GM12873 (cell line): ENCODE measurements around the gene OSBPL8.

ENCODE experiments used
- CTCF ChIP-seq: IDR thresholded peaks from 2 replicates; pipeline ENCODE4 v1.5.1; 2012; ENCODE audit warnings: low read depth, mild to moderate bottlenecking, moderate library complexity, low read length, control low read depth; ENCODE audit not compliant: insufficient read depth; ENCODE audit errors: missing control alignments

The OSBPL8 gene

GRCh38 chr12:76554405-76555230, 5.0 kb downstream of the OSBPL8 start:
- TF ChIP-seq CTCF, result no peak

- no peak for TF ChIP-seq CTCF
Observed at GRCh38 chr12:76552343-76552938, 7.1 kb downstream of the OSBPL8 start.

GRCh38 chr12:76551482-76551888, 8.1 kb downstream of the OSBPL8 start:
- no peak for TF ChIP-seq CTCF

- no peak for TF ChIP-seq CTCF
Observed at GRCh38 chr12:76549131-76549530, 10.4 kb downstream of the OSBPL8 start.

GRCh38 chr12:76548222-76548837, 11.2 kb downstream of the OSBPL8 start:
- TF ChIP-seq CTCF, result no peak

GRCh38 chr12:76547526-76547925, 12.0 kb downstream of the OSBPL8 start:
- no peak for TF ChIP-seq CTCF

- no peak for TF ChIP-seq CTCF
Observed at GRCh38 chr12:76546889-76547288, 12.7 kb downstream of the OSBPL8 start.
